SJSA1 (cell line): ENCODE results near the gene NCF2. TPM values are rescaled to one million over a fixed set of nuclear protein-coding genes. Genes with fewer than 3 reads are reported as not detected.

Experiments
- DNase-seq, 2 experiments: peaks; one replicate each; pipeline ENCODE4 v3.0.0-alpha.2; 2015 to 2020; ENCODE audit warnings: low spot score in 2 of 2, low read depth in 1 of 2
- H3K27ac ChIP-seq: fragments of 250-450 bp; sonication (Bioruptor Pico); 2 replicates; pipeline ENCODE4 v1.5.1; 2020; ENCODE audit warnings: mild to moderate bottlenecking, moderate library complexity
- H3K27me3 ChIP-seq: fragments of 250-450 bp; sonication (Bioruptor Pico); replicated peaks from 2 replicates; pipeline ENCODE4 v1.5.1; 2020; ENCODE audit warnings: mild to moderate bottlenecking, moderate library complexity
- H3K36me3 ChIP-seq: fragments of 250-450 bp; sonication (Bioruptor Pico); 2 replicates; pipeline ENCODE4 v1.5.1; 2020; ENCODE audit warnings: mild to moderate bottlenecking
- H3K4me1 ChIP-seq: fragments of 250-450 bp; sonication (Bioruptor Pico); replicated peaks from 2 replicates; pipeline ENCODE4 v1.6.1; 2021; ENCODE audit warnings: mild to moderate bottlenecking
- H3K4me3 ChIP-seq: fragments of 250-450 bp; sonication (Bioruptor Pico); 2 replicates; pipeline ENCODE4 v1.5.1; 2020; ENCODE audit warnings: mild to moderate bottlenecking
- H3K9me3 ChIP-seq: fragments of 250-450 bp; sonication (Bioruptor Pico); replicated peaks from 2 replicates; pipeline ENCODE4 v1.5.1; 2020; ENCODE audit warnings: mild to moderate bottlenecking
- total RNA-seq: library from RNA; depleted of rRNA; stranded (reverse); fragments of >200 nt; shearing (Covaris generic); gene quantifications from 2 replicates; pipeline ENCODE4 v1.2.3, GENCODE V29; 2014; rRNA removed

The NCF2 gene
- total RNA-seq, 1 experiment from 2014 or later = 0.24 TPM

DNA sequence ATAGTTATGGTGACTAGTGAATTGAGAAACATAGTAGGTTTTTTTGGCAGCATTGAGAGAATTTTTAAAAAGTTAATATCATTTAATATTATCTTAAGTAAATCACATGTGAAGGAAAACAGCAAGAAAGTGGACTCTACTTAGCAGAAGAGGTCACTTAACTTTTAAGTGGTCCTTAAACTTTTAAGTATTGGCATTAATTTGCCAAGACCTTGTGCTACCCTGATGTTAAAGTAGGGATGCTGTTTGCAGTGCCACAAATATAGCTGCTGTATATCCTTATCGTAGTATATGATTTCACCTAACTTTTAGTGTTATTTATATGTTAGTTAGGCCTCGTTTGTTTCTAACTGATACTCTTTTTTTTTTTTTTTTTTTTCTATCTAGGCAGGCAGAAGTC lies 77.8 kb downstream of the NCF2 start:
- Histone ChIP-seq H3K27ac (no peak overlapping the region), H3K4me3 (no peak overlapping the region), H3K9me3 (no peaks in the 10 kb centered on the region), H3K36me3 (peaks cover 15% of the 10 kb centered on the region), H3K4me1 (peaks cover 18% of the 10 kb centered on the region), H3K27me3 (no peaks in the 10 kb centered on the region)
- no peak for DNase-seq

DNA sequence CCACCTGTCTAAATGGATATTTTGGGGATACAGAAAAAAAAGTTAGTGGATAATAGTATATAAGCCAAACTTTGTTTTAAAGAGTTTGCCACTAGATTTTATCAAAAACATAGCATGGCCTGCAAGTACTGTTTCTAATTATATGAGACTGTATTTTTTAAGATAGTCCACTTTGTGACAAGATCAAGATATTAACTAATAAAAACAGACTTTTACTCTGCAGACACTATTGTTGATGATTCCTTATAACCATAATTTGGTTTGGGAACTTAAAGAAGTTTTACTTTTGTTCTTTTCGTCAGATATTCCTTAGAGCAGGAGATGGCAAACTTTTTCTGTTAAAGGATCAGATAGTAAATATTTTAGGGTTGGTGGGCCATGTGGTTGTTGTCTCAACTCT lies 81.6 kb downstream of the NCF2 start:
- Histone ChIP-seq H3K36me3 (peaks cover 4% of the 10 kb centered on the region; the same call in 1 of the 2 replicates), H3K27ac (no peak overlapping the region), H3K4me1 (no peaks in the 10 kb centered on the region), H3K4me3 (no peak overlapping the region), H3K9me3 (no peaks in the 10 kb centered on the region), H3K27me3 (no peaks in the 10 kb centered on the region)
- no peak for DNase-seq

DNA sequence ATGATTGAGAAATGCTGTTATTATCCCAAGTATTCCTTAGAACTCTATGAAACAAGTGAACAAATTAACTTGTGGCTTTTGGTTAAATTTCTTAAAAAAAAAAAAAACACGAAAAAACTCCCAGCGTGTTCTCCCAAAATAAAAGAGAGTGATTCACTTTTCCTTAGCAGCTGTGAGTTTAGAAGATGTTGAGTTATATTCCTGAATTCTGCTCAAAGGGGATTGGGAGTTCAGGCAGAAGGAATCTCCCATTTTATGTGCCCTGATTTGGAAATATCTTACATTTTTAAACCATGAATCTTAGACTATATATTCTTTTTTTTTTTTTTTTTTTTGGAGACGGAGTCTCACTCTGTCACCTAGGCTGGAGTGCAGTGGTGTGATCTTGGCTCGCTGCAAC lies 83.7 kb downstream of the NCF2 start:
- DNase-seq = no peak
- no peaks in the 10 kb centered on the region for H3K4me1 ChIP-seq
- no peaks in the 10 kb centered on the region for H3K9me3 ChIP-seq
- peaks cover 4% of the 10 kb centered on the region; the same call in 1 of the 2 replicates for H3K36me3 ChIP-seq
- H3K27me3 ChIP-seq = no peaks in the 10 kb centered on the region
- H3K27ac ChIP-seq = no peak overlapping the region
- no peak overlapping the region for H3K4me3 ChIP-seq

Other genes starting within 250 kb of the NCF2 start
- gene NMNAT2, start 172.1 kb downstream of the NCF2 start, total RNA-seq = 0.50 and 0.60 TPM in 2 replicates
- gene SMG7, start 118.0 kb downstream of the NCF2 start, total RNA-seq = 5.9 and 21.0 TPM in 2 replicates
- gene ARPC5, start 45.3 kb upstream of the NCF2 start, total RNA-seq = 444 and 568 TPM in 2 replicates
- not detected in 2 replicates for gene APOBEC4, start 62.9 kb upstream of the NCF2 start, total RNA-seq
- gene RGL1, start 214.7 kb upstream of the NCF2 start, total RNA-seq = 23.2 and 28.2 TPM in 2 replicates